ENCODE data around the gene GDA.

DNA sequence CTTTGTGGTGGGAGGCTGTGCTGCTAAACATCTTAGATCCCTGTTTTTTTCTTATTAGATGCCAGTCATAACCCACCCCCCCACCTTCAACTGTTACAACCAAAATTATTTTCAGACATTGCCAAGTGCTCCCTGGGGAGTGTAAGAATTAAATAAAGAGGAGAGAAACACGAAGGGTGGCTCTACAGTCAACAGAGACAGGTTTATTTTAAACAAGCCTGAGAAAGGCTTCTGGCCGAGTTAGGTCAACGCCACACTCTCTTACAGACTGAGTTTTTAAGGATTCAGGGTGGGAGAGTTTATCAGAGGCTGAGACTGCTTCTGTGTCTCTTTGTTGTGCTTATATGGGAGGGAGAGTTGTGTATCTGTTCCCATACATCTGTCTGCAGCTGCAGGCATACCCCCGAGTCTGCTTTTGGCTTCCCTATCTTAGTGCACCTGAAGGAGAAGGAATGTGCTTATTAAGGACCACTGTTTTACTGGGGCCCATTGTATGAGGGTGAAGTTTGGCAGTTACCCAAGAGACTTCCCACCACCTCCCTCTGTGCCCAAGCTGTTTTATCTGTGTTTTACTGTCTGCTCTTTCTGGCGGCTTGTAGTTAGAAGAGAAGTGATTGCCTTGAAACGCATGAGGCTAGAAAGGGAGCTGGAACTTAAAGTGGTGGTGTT lies 11.4 kb upstream of the GDA start:
- TF ChIP-seq, protein P1, sequence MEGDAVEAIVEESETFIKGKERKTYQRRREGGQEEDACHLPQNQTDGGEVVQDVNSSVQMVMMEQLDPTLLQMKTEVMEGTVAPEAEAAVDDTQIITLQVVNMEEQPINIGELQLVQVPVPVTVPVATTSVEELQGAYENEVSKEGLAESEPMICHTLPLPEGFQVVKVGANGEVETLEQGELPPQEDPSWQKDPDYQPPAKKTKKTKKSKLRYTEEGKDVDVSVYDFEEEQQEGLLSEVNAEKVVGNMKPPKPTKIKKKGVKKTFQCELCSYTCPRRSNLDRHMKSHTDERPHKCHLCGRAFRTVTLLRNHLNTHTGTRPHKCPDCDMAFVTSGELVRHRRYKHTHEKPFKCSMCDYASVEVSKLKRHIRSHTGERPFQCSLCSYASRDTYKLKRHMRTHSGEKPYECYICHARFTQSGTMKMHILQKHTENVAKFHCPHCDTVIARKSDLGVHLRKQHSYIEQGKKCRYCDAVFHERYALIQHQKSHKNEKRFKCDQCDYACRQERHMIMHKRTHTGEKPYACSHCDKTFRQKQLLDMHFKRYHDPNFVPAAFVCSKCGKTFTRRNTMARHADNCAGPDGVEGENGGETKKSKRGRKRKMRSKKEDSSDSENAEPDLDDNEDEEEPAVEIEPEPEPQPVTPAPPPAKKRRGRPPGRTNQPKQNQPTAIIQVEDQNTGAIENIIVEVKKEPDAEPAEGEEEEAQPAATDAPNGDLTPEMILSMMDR (IDR thresholded peaks at IDR 0.05): no peak
- no peak for TF ChIP-seq POLR2A (IDR thresholded peaks at IDR 0.05)

Measured in Peyer's patch (tissue), 4 donors.